Esophagus muscularis mucosa (tissue), 4 donors: ENCODE measurements around the gene TRIM28.

Experiments
- EP300 ChIP-seq: sonication (generic); formaldehyde crosslinking; IDR thresholded peaks from one replicate; pipeline ENCODE4 v1.6.1; 2017; ENCODE audit warnings: antibody characterized with exemption
- POLR2AphosphoS5 ChIP-seq, 2 donors: sonication (generic); formaldehyde crosslinking; IDR thresholded peaks; one replicate each; pipeline ENCODE4 v1.6.1; 2017; ENCODE audit warnings: antibody characterized with exemption in 2 of 2
- TF ChIP-seq, protein P1 (sequence below), 3 experiments: fragments of 200-600 bp in 2 of 3; fragments of 450-650 bp in 1 of 3; sonication (generic) in 2 of 3; IDR thresholded peaks; one replicate each; pipeline ENCODE4 v1.5.1; 2017 to 2019; ENCODE audit warnings: antibody characterized with exemption in 3 of 3, mild to moderate bottlenecking in 2 of 3, moderate library complexity in 1 of 3

DNA sequence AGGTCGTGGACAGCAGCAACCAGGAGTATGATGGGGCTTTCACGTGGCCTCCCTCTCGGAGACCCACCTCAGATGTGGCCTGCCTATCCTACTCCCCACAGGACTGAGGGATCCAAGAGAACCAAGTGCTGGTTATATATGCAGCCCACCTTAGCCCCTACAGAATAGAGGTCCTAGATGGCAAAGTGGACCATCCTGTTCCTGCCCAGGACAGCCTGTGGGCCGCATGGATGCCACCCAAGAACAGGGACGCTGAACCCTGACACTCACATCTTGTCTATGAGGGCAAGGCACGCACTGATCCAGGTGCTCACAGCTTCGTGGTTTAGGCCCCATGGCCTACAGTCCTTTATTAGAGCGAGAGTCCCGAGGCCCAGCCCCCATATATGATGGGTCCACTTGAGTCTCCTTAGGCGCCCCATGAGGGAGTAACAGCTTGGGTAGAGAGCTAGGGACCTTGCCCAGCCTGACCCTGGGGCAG lies 30.6 kb upstream of the TRIM28 start:
- TF ChIP-seq EP300 = no peak
- TF ChIP-seq, protein P1, sequence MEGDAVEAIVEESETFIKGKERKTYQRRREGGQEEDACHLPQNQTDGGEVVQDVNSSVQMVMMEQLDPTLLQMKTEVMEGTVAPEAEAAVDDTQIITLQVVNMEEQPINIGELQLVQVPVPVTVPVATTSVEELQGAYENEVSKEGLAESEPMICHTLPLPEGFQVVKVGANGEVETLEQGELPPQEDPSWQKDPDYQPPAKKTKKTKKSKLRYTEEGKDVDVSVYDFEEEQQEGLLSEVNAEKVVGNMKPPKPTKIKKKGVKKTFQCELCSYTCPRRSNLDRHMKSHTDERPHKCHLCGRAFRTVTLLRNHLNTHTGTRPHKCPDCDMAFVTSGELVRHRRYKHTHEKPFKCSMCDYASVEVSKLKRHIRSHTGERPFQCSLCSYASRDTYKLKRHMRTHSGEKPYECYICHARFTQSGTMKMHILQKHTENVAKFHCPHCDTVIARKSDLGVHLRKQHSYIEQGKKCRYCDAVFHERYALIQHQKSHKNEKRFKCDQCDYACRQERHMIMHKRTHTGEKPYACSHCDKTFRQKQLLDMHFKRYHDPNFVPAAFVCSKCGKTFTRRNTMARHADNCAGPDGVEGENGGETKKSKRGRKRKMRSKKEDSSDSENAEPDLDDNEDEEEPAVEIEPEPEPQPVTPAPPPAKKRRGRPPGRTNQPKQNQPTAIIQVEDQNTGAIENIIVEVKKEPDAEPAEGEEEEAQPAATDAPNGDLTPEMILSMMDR (IDR thresholded peaks at IDR 0.05) = no peak
- TF ChIP-seq POLR2AphosphoS5 (IDR thresholded peaks at IDR 0.05) = no peak
